Parathyroid adenoma (tissue), 2 donors: ENCODE data around the gene PLOD1.

Experiments
- H2AFZ ChIP-seq: fragments of 300-600 bp; sonication (generic); one replicate; pipeline ENCODE4 v1.7.0; 2017; ENCODE audit warnings: antibody characterized with exemption, mild to moderate bottlenecking
- H3K27ac ChIP-seq: fragments of 300-600 bp; sonication (generic); one replicate; pipeline ENCODE4 v1.7.0; 2017
- H3K27me3 ChIP-seq: fragments of 300-600 bp; sonication (generic); one replicate; pipeline ENCODE4 v1.7.0; 2017; ENCODE audit warnings: low read length; ENCODE audit not compliant: control insufficient read depth, insufficient read depth
- H3K36me3 ChIP-seq: fragments of 300-600 bp; sonication (generic); one replicate; pipeline ENCODE4 v1.7.0; 2017; ENCODE audit warnings: low read length; ENCODE audit not compliant: control insufficient read depth, insufficient read depth
- H3K4me1 ChIP-seq: fragments of 300-600 bp; sonication (generic); one replicate; pipeline ENCODE4 v1.7.0; 2017; ENCODE audit warnings: control low read depth
- H3K4me2 ChIP-seq: fragments of 300-600 bp; sonication (generic); one replicate; pipeline ENCODE4 v1.7.0; 2017; ENCODE audit warnings: low read length
- H3K4me3 ChIP-seq: fragments of 300-600 bp; sonication (generic); one replicate; pipeline ENCODE4 v1.7.0; 2017; ENCODE audit warnings: low read depth, low read length
- H3K79me2 ChIP-seq: fragments of 300-600 bp; sonication (generic); one replicate; pipeline ENCODE4 v1.7.0; 2017; ENCODE audit warnings: control low read depth
- H3K9ac ChIP-seq: fragments of 300-600 bp; sonication (generic); one replicate; pipeline ENCODE4 v1.7.0; 2017; ENCODE audit warnings: mild to moderate bottlenecking
- H3K9me3 ChIP-seq: fragments of 300-600 bp; sonication (generic); one replicate; pipeline ENCODE4 v1.7.0; 2017; ENCODE audit warnings: low read length; ENCODE audit not compliant: control insufficient read depth
- TF ChIP-seq, protein P1 (sequence below): fragments of 300-600 bp; sonication (generic); IDR thresholded peaks from one replicate; pipeline ENCODE4 v1.7.0; 2017; ENCODE audit warnings: antibody characterized with exemption, mild to moderate bottlenecking
- donor health status: primary hyperparathyroidism.

Gene PLOD1

GRCh38 chr1:11948822-11949458 lies 14.4 kb downstream of the PLOD1 start:
- TF ChIP-seq, protein P1, sequence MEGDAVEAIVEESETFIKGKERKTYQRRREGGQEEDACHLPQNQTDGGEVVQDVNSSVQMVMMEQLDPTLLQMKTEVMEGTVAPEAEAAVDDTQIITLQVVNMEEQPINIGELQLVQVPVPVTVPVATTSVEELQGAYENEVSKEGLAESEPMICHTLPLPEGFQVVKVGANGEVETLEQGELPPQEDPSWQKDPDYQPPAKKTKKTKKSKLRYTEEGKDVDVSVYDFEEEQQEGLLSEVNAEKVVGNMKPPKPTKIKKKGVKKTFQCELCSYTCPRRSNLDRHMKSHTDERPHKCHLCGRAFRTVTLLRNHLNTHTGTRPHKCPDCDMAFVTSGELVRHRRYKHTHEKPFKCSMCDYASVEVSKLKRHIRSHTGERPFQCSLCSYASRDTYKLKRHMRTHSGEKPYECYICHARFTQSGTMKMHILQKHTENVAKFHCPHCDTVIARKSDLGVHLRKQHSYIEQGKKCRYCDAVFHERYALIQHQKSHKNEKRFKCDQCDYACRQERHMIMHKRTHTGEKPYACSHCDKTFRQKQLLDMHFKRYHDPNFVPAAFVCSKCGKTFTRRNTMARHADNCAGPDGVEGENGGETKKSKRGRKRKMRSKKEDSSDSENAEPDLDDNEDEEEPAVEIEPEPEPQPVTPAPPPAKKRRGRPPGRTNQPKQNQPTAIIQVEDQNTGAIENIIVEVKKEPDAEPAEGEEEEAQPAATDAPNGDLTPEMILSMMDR: no peak
- no peaks in the 10 kb centered on the region for H3K79me2 ChIP-seq
- no peak overlapping the region for H2AFZ ChIP-seq
- H3K36me3 ChIP-seq: no peaks in the 10 kb centered on the region
- no peaks in the 10 kb centered on the region for H3K27me3 ChIP-seq
- no peaks in the 10 kb centered on the region for H3K9me3 ChIP-seq
- no peak overlapping the region for H3K27ac ChIP-seq
- H3K4me1 ChIP-seq: peaks cover under 1% of the 10 kb centered on the region
- no peak overlapping the region for H3K4me3 ChIP-seq
- H3K9ac ChIP-seq: no peak overlapping the region
- no peak overlapping the region for H3K4me2 ChIP-seq

DNA sequence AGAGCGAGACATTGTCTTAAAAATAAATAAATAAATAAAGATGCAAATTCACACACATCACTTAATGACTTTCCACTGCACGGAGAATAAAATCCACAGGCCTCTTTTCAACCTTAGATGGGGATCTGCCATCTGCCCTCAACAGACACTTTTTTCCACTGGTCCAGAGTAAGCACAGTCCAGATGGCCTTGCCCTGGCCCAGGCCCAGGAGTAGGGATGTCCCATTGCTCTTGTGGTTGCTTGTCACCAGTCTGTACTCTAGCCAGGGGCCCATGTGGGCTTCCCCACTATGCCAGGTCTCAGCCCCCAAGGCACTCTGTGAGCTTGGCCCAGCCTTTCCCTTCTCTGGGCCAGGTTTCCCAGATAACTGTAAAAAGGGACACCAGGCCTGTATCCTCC lies 17.4 kb downstream of the PLOD1 start:
- Histone ChIP-seq H3K9ac (no peak overlapping the region), H3K9me3 (no peaks in the 10 kb centered on the region), H3K79me2 (no peaks in the 10 kb centered on the region), H3K36me3 (no peaks in the 10 kb centered on the region), H2AFZ (no peak overlapping the region), H3K4me2 (no peak overlapping the region), H3K27ac (no peak overlapping the region), H3K4me3 (no peak overlapping the region), H3K4me1 (no peaks in the 10 kb centered on the region), H3K27me3 (no peaks in the 10 kb centered on the region)
- TF ChIP-seq, protein P1: no peak

- Histone ChIP-seq H3K4me3 (no peak overlapping the region), H3K4me1 (no peaks in the 10 kb centered on the region), H3K79me2 (no peaks in the 10 kb centered on the region), H3K27ac (no peak overlapping the region), H2AFZ (no peak overlapping the region), H3K4me2 (no peak overlapping the region), H3K36me3 (no peaks in the 10 kb centered on the region), H3K27me3 (no peaks in the 10 kb centered on the region), H3K9ac (no peak overlapping the region), H3K9me3 (no peaks in the 10 kb centered on the region)
- TF ChIP-seq, protein P1: no peak
Observed at GRCh38 chr1:11952455-11953109, 18.1 kb downstream of the PLOD1 start.

DNA sequence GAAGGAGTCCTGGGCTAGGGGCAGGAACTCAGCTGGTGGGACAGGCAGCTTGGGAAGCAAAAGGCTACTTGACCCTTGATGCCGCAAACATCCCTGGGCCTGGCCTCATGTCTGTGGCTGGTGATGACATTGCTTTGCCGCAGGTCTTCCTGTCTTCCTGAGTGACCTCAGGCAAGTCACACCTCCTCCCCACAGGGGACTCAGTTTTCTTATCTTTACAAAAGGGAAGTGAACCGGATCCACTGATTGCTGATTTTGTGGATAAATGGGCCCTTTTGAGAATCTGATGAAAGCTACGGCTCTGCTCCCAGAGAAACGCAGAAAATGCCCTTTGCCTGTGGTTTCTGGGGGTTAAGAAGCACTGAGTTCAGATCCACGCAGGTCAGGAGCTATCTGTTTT lies 20.7 kb downstream of the PLOD1 start:
- H3K4me2 ChIP-seq: peak overlapping the region; percentile 55
- H3K9ac ChIP-seq: no peak overlapping the region
- H3K36me3 ChIP-seq: no peaks in the 10 kb centered on the region
- H3K4me1 ChIP-seq: no peaks in the 10 kb centered on the region
- no peak overlapping the region for H3K27ac ChIP-seq
- TF ChIP-seq, protein P1: no peak
- no peaks in the 10 kb centered on the region for H3K27me3 ChIP-seq
- H3K4me3 ChIP-seq: peak overlapping the region; percentile 11
- no peaks in the 10 kb centered on the region for H3K79me2 ChIP-seq
- no peaks in the 10 kb centered on the region for H3K9me3 ChIP-seq
- H2AFZ ChIP-seq: no peak overlapping the region

DNA sequence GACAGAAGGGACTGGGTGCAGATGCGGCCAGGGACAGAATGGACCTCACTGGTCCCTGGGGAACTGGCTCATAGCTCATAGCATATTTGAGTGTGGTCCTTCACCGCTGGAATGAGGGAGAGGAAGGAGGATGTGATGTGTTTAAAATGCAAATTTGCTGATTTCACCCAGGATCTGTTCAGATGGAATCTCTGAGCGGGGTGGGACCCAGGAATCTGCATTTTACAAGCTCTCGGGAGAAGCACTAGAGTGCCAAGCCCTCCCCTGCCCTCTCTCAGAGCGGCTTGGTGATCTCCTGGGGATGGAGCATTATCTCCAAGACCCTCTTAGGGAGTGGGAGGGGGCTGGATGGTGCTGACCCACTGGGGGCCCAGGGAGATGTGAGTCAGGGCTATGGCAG lies 22.9 kb downstream of the PLOD1 start:
- no peaks in the 10 kb centered on the region for H3K79me2 ChIP-seq
- no peaks in the 10 kb centered on the region for H3K9me3 ChIP-seq
- no peaks in the 10 kb centered on the region for H3K36me3 ChIP-seq
- TF ChIP-seq, protein P1: no peak
- no peak overlapping the region for H3K4me3 ChIP-seq
- no peak overlapping the region for H3K27ac ChIP-seq
- H3K4me1 ChIP-seq: no peaks in the 10 kb centered on the region
- H2AFZ ChIP-seq: no peak overlapping the region
- H3K9ac ChIP-seq: no peak overlapping the region
- H3K4me2 ChIP-seq: no peak overlapping the region
- H3K27me3 ChIP-seq: no peaks in the 10 kb centered on the region
